DOHH2 (cell line): Measurements from ENCODE around the gene AHSP.

Experiments
- EZH2phosphoT487 ChIP-seq: fragments of 200-600 bp; sonication (generic); IDR thresholded peaks from 2 replicates; pipeline ENCODE4 v1.6.1; 2017; ENCODE audit warnings: borderline replicate concordance, mild to moderate bottlenecking, antibody characterized with exemption, low read length, moderate library complexity, mixed read lengths
- TF ChIP-seq, protein P1 (sequence below): fragments of 200-600 bp; sonication (generic); IDR thresholded peaks from one replicate; pipeline ENCODE4 v1.5.1; 2014; ENCODE audit warnings: antibody characterized with exemption, mild to moderate bottlenecking, low read depth, low read length; ENCODE audit not compliant: poor library complexity, severe bottlenecking

DNA sequence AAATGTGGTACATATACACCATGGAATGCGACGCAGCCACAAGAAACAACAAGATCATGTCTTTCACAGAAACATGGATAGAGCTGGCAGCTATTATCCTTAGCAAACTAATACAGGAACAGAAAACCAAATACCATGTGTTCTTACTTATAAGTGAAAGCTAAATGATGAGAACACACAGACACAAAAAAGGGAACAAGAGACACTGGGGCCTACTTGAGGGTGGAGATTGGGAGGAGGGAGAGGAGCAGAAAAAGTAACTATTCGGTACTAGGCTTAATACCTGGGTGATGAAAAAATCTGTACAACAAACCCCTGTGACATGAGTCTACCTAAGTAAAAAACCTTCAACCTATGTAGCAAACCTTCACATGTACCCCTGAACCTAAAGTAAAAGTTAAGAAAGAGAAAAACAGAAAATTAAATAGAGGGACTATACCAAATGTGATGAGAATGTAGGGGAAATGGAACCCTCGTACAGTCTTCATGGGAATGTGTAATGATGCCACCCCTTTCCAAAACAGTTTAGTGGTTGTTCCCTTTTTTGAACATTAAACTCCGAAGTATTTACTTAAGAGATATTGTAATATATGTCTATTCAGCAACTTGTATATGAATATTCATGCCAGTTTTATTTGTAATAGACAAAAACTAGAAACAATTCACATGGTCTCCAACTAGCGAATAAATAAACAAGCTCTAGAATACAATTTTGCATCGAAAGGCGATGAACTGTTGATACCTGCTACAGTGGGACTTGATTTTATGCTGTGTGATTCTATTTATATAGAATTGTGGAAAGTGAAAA lies 33.9 kb downstream of the AHSP start:
- TF ChIP-seq, protein P1, sequence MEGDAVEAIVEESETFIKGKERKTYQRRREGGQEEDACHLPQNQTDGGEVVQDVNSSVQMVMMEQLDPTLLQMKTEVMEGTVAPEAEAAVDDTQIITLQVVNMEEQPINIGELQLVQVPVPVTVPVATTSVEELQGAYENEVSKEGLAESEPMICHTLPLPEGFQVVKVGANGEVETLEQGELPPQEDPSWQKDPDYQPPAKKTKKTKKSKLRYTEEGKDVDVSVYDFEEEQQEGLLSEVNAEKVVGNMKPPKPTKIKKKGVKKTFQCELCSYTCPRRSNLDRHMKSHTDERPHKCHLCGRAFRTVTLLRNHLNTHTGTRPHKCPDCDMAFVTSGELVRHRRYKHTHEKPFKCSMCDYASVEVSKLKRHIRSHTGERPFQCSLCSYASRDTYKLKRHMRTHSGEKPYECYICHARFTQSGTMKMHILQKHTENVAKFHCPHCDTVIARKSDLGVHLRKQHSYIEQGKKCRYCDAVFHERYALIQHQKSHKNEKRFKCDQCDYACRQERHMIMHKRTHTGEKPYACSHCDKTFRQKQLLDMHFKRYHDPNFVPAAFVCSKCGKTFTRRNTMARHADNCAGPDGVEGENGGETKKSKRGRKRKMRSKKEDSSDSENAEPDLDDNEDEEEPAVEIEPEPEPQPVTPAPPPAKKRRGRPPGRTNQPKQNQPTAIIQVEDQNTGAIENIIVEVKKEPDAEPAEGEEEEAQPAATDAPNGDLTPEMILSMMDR, result no peak
- no peak for TF ChIP-seq EZH2phosphoT487
